HG02943 (cell line): ENCODE data around the gene LPAR1.

Experiments used
- ATAC-seq: cut with Tn5 transposase; IDR thresholded peaks from one replicate; pipeline ENCODE4 v1.9.1; 2021; ENCODE audit warnings: mild to moderate bottlenecking, low read depth, moderate library complexity; ENCODE audit not compliant: unreplicated experiment

The LPAR1 gene

DNA sequence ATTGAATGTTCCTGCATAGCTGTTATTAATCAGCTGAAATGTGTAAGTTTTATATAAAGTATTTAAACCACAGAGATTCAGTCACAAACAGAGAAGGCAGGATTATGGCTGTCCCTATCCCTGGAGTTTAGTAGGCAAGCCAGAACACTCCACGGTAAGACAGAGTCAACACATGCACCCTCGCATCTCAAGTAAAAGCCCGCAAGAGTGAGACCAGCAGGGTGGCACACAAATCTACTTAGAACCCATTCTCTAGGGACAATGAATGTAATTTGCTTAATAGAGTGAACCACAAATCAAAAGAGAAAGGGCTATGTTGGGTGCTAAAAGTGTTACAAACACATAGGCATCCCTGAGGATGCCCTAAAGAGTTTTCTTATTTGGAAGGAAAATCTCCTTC is 35.1 kb downstream of the LPAR1 start:
- no peak for ATAC-seq

GRCh38 chr9:111001526-111001925 is 36.7 kb downstream of the LPAR1 start:
- ATAC-seq, result no peak

DNA sequence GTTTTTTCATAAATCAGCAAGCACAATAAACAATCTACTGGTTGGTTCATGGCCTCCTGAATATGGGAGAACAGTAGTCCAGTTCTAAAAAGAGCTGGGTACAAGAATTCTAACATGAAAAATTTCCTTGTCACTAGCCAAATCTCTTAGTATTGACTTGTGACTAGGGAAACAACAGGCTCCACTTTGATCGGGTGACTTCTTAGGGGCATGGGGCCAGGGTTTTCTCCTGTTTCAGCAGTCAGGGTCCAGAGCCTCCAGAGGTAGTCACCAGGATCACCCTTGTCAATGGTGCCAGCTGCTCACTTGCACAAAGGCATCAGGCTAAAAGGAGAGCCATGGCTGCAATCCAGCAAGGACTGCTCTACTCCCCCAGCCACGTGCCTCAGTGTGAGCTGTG is 38.1 kb downstream of the LPAR1 start:
- no peak for ATAC-seq

DNA sequence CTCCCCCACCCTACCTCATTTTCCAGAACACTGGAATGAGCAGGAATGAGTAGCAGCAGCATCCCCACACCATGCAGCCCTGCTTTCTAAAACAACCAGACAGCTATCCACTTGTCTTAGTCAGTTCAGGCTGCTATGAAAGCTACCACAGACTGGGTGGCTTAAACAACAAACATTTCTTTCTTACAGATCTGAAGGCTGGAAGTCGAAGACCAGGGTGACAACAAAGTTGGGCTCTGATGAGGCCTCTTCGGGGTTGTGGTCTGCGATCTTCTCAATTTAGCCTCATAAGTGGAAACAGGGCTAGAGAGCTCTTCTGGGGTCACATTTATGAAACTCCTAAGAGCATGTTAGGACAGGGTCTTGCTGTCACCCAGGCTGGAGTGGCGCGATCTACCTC is 38.9 kb downstream of the LPAR1 start:
- ATAC-seq, result no peak

- no peak for ATAC-seq
Measured at GRCh38 chr9:110997847-110998246, 40.4 kb downstream of the LPAR1 start.

DNA sequence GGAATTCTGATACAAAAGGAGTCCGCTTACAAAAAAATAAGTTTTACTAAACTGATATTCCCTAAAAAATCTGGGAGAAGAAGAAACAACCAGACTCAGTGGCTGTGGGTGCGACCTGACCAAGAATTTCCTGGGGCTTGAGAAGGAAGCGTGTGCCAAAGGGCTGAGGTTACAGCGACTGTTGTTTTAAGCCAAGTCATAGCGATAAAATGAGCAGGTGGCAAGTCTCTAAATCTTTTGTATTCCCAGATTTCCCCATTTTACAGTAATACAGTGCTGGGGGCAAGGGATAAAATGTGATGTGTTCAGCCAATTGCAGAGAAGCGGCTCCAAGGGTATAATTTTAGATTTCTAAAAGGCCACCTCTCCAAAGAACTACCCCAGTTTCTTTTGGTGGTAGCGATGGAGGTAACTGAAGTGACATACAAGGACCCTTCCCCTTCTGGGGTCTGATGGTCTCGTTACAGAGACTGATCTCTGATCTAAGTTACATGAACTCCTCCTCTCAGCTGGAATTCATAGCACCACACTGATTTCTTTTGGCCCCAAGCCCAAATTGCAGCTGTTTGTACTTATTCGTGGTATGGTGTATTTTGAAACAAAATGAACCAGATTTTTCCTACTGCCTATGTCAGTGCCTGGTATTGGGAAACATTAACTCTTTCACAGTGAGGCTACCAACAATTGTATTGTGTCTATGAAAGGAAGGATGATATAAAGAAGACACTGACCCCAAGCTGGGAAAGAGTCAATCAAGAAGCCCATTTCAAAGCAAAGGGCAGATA is 41.6 kb downstream of the LPAR1 start:
- no peak for ATAC-seq

GRCh38 chr9:110995420-110996340 is 42.6 kb downstream of the LPAR1 start:
- no peak for ATAC-seq

DNA sequence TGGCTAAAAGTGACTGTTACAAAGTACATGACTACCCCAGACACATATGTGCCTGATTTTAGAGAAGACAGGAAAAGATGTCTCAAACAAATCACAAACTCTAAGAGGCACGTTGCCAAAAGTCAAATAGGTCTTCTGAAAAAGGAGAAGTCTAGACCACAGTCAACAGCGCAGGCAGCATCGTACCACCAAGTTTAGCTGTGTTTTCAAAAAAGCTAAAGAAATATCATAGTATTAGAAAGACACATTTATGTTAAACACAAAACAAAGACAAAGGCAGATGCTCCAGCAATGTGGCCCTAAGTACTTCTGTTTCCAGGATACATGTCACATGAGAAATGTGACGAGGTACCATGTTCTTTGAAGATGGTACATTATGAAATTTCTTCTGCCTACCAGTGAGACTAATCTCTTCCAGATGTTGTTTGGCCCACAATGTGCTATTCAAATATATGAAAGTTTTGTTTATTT is 43.5 kb downstream of the LPAR1 start:
- no peak for ATAC-seq

DNA sequence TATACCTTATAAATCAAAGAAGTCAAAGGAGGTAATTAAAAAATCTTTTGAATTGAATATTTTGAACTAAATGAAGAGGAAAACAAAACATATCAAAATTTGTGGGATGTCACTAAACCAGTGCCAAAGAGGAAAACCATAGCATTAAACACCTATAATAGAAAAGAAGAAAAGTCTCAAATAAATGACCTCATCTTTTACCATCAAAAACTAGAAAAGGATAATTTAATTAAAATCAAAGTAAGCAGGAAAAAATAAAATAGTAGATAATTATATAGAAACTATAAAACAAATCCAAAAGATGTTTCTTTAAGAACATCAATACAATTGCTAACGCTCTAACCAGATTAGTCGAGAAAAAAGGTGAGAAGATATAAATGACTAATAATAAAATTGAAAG is 47.8 kb downstream of the LPAR1 start:
- ATAC-seq, result no peak

DNA sequence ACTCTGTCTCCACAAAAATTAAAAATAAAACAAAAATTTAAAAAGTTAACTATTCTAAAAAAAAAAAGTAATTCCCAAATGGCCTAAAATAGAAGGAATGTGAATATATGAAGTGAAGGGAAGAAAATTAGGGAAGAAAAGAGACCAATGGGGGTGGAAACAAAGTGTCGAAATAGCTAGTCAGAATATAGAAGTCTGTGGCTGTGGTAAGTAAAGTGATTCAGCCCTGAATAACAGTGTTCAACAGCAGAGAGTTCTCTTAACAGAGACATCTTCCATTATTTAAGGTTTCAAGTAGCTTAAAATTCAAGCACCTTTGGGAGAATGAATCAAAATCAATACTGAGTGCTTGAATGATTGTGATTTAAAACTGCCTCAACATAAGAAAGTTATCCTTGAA is 51.7 kb downstream of the LPAR1 start:
- no peak for ATAC-seq

DNA sequence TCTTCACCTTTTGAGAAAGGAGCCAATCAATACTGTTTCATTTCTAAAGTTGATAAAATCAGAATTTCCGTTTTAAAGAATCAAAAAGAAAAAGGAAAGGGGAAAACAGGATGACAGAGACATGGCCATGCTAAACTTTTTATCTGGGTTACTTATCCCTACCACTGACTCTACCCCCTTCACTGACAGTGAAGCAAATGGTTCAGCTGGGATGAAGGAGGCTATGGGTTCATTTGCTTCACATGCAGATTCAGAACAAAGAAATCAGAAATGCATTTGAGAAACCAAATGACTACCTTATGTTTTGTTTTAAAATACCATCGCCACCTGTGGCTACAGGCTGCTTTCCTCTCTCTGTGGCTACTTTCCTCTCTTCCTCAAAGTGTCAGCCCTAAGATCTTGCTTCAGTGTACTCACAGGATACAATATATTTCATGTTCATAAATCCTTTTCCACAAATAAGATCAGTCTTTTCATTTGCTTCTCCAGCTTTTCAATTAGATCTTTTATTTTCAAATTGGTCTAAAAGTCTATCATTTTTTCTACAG is 53.3 kb downstream of the LPAR1 start:
- no peak for ATAC-seq

GRCh38 chr9:110980261-110980660 is 58.0 kb downstream of the LPAR1 start:
- ATAC-seq, result no peak

DNA sequence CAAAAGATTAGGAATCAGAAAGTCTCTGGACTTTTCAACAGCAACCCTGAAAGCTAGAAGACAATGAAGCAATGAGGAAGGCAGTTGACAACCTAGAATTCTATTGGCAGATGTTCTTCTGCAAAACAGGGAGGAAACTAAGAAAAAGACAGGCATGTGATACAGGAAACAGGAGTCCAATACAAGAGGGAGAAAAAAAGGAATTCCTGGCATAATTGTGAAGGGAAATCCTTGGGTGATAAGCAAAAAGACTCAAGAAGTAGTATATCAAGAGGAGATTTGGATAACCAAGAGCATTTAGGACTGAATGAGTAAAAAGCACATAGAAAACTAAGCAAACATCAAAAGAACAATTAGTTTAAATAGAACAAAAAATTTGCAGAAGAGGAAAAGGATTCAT is 58.6 kb downstream of the LPAR1 start:
- ATAC-seq, result no peak

GRCh38 chr9:110978516-110978915 is 59.8 kb downstream of the LPAR1 start:
- no peak for ATAC-seq

- ATAC-seq, result no peak
Measured at GRCh38 chr9:110977259-110977709, 61.0 kb downstream of the LPAR1 start.

GRCh38 chr9:110975969-110976368 is 62.3 kb downstream of the LPAR1 start:
- no peak for ATAC-seq

GRCh38 chr9:110975278-110975677 is 63.0 kb downstream of the LPAR1 start:
- no peak for ATAC-seq

GRCh38 chr9:110971705-110972104 is 66.6 kb downstream of the LPAR1 start:
- no peak for ATAC-seq

DNA sequence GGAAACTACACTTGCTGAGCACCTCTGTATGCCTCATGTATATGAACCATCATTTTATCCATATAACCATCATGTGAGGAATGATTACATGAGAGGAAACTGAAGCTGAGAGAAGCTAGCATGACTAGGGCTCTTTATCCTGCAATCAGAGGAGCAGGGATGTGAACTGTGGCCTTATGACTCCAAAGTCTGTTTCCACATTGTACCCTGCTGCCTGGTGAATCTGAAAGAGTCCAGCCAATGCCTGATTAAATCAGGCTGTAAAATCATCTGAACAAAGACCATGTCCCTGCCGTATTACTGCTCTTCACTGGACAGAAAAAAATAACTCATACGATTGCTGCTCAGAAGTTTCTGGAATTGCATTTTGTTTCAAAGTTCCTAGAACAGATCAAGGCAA is 67.0 kb downstream of the LPAR1 start:
- no peak for ATAC-seq

- ATAC-seq, result no peak
Measured at GRCh38 chr9:110969971-110970386, 68.3 kb downstream of the LPAR1 start.

DNA sequence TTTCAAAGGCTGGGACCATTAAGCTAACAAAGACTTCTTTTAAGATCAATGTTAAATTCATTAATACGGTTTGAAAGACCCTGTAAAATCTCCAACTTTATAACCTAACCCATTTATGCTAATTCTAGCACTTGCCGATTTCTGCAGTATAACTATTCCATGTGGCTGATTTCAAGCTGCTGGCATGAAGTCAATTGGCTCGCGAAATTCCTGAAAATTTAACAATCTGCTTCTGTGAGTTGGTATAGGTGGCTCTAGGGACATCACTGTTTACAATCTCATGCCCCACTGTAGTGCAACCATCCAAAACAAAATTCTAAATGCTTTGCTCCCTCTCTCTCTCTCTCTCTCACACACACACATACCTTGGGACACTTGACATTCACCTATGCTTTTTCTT is 70.2 kb downstream of the LPAR1 start:
- ATAC-seq, result no peak
